Activated T-cell treated with anti-CD3 and anti-CD28 coated beads, Interleukin-2, amount 50 U/mL, for 72 hours (primary cell): ENCODE measurements around the gene RAB17. TPM values are rescaled to one million over a fixed set of nuclear protein-coding genes. Genes with fewer than 3 reads are reported as not detected.

Experiments
- ATAC-seq, 2 donors: fragments of 150-1000 bp; cut with Tn5 transposase; replicated peaks in 1 of 2; 2 replicates each; pipeline ENCODE4 v1.10.0; 2021; ENCODE audit warnings: moderate library complexity in 2 of 2, mild to moderate bottlenecking in 1 of 2
- DNase-seq, 2 donors: peaks; one replicate each; pipeline ENCODE4 v3.0.0; 2021 to 2022; ENCODE audit warnings: mixed read lengths in 1 of 2
- H3K27ac Mint-ChIP-seq: one replicate; pipeline ENCODE4 v1.8.0; 2022; ENCODE audit warnings: mild to moderate bottlenecking, moderate library complexity, mixed read lengths
- H3K27me3 Mint-ChIP-seq: one replicate; pipeline ENCODE4 v1.8.0; 2022; ENCODE audit warnings: low read depth, mixed read lengths
- H3K36me3 Mint-ChIP-seq, 2 donors: one replicate each; pipeline ENCODE4 v1.8.0; 2022; ENCODE audit warnings: mixed read lengths in 2 of 2, mild to moderate bottlenecking in 1 of 2; ENCODE audit not compliant: insufficient read depth in 2 of 2
- H3K4me1 Mint-ChIP-seq: one replicate; pipeline ENCODE4 v1.8.0; 2022; ENCODE audit warnings: low read depth, mixed read lengths
- H3K4me3 Mint-ChIP-seq, 2 donors: one replicate each; pipeline ENCODE4 v1.8.0; 2022; ENCODE audit warnings: mild to moderate bottlenecking in 2 of 2, mixed read lengths in 2 of 2, moderate library complexity in 2 of 2
- H3K9me3 Mint-ChIP-seq, 2 donors: one replicate each; pipeline ENCODE4 v1.8.0; 2022; ENCODE audit warnings: mixed read lengths in 2 of 2
- total RNA-seq, 2 donors: library from RNA; stranded (reverse); gene quantifications; one replicate each; pipeline ENCODE4 v1.2.3, GENCODE V29; 2022

The RAB17 gene
- total RNA-seq, 2 donors from 2014 or later: 0.09 TPM; not detected in 1

DNA sequence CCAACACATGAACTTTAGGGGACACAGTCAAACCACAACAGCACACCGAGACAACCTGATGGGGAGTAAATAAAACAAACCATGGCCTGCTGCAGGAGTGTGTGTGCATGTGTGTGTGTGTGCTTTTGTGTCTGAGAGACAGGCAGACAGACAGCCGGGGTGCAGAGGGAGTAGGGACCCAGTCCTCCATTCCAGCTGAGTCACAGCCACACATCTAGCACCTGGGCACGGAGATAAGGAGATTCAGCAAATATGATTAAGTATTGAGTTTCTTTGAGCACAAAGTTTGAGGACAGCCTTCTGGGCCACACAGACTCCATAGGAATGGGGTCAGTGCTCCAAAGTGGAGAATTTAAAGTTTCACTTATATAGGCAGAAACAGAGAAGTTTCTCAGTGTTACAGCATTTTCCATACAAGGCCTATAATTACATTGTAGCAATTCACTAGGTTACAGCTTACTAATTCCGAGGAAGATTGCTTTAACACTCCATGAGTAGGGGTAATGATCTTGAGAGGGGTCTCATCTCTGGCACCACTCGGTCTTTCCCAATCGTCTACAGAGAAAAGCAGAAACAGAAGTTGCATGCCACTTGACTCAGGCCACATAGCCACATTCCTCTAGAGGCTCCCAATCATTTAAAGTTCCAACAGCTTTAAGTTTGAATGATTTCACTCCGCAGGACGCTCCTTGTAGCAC is 55.0 kb downstream of the RAB17 start:
- Mint-ChIP-seq H3K4me1 (no peaks in the 10 kb centered on the region), H3K36me3 (no peaks in the 10 kb centered on the region), H3K27me3 (no peaks in the 10 kb centered on the region), H3K4me3 (no peak overlapping the region), H3K9me3 (no peaks in the 10 kb centered on the region), H3K27ac (no peak overlapping the region)
- no peak for ATAC-seq
- DNase-seq: no peak

DNA sequence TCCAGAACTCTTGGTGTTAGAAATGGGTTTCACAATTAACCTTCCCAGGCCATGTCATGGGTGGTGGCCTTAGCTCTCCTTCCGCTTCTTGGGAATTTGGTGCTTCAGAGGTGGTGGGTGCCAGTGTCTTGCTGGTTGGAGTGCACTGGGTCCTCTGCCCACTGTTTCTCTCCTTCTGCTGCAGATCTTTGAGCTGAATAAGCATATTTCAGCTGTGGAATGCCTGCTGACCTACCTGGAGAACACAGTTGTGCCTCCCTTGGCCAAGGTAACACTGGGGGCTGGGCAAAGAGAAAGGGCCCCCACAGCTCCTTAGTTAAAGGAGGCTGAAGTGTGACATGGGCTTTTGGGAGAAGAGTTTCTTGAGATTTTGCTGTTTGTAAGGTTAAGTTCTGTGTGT is 56.2 kb downstream of the RAB17 start:
- Mint-ChIP-seq H3K36me3 (no peaks in the 10 kb centered on the region), H3K27ac (no peak overlapping the region), H3K9me3 (no peaks in the 10 kb centered on the region), H3K4me1 (no peaks in the 10 kb centered on the region), H3K4me3 (no peak overlapping the region), H3K27me3 (no peaks in the 10 kb centered on the region)
- no peak for DNase-seq
- no peak for ATAC-seq

GRCh38 chr2:237533668-237534161 is 56.8 kb downstream of the RAB17 start:
- H3K27ac Mint-ChIP-seq: no peak overlapping the region
- ATAC-seq (no peak), DNase-seq (no peak)
- no peaks in the 10 kb centered on the region for H3K4me1 Mint-ChIP-seq
- H3K9me3 Mint-ChIP-seq: no peaks in the 10 kb centered on the region
- no peaks in the 10 kb centered on the region for H3K27me3 Mint-ChIP-seq
- H3K4me3 Mint-ChIP-seq: no peak overlapping the region
- H3K36me3 Mint-ChIP-seq: no peaks in the 10 kb centered on the region

GRCh38 chr2:237532160-237532559 is 58.4 kb downstream of the RAB17 start:
- H3K36me3 Mint-ChIP-seq: no peaks in the 10 kb centered on the region
- no peaks in the 10 kb centered on the region for H3K4me1 Mint-ChIP-seq
- no peaks in the 10 kb centered on the region for H3K9me3 Mint-ChIP-seq
- no peaks in the 10 kb centered on the region for H3K27me3 Mint-ChIP-seq
- no peak overlapping the region for H3K27ac Mint-ChIP-seq
- DNase-seq (no peak), ATAC-seq (no peak)
- H3K4me3 Mint-ChIP-seq: no peak overlapping the region

DNA sequence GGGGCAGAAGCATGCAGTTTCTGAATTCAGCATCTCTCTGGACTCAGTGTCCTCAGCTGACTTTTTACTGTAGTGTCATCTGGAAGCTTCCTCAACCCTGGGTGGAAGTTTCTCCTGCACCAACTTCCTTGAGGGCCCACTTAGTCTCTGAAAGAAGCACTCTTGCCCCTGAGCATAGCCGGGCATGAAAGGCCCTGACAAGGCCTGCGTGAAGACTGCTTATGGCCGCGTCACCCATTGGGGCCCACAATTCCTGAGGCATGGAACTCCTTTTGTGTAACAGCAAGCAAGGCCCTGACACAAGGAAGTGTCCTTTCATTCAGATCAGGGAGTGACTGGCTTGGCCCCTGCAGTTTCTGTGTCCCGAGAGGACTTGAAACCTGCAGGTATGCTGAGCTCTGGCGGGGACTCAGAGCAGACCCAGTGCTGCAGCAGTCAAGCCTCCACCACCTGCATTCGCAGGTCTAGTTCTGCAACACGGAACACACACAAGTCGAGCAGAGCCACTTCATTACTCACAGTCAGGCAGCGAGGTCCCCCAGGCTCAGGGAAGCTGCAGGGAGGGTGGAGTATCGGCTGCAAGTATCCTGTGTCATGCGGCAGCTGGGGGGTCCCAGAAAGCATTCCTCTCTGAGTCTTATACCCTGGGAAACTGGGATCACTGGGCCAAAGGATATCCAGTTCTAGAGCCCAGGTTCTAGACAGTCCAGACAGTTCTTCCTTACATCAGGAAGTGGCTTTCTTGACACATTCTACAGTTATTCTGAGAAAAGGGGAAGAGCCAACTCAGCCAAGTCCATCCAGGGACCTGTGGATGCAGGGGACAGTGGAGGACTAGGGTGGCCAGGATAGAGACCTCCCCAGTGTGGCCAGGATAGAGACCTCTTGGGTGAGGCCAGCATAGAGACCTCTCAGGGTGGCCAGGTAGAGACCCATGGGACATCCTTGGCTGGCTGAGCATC is 59.8 kb downstream of the RAB17 start:
- Mint-ChIP-seq H3K27me3 (no peaks in the 10 kb centered on the region), H3K4me1 (no peaks in the 10 kb centered on the region), H3K9me3 (no peaks in the 10 kb centered on the region), H3K36me3 (no peaks in the 10 kb centered on the region), H3K27ac (no peak overlapping the region), H3K4me3 (no peak overlapping the region)
- DNase-seq: no peak
- no peak for ATAC-seq

DNA sequence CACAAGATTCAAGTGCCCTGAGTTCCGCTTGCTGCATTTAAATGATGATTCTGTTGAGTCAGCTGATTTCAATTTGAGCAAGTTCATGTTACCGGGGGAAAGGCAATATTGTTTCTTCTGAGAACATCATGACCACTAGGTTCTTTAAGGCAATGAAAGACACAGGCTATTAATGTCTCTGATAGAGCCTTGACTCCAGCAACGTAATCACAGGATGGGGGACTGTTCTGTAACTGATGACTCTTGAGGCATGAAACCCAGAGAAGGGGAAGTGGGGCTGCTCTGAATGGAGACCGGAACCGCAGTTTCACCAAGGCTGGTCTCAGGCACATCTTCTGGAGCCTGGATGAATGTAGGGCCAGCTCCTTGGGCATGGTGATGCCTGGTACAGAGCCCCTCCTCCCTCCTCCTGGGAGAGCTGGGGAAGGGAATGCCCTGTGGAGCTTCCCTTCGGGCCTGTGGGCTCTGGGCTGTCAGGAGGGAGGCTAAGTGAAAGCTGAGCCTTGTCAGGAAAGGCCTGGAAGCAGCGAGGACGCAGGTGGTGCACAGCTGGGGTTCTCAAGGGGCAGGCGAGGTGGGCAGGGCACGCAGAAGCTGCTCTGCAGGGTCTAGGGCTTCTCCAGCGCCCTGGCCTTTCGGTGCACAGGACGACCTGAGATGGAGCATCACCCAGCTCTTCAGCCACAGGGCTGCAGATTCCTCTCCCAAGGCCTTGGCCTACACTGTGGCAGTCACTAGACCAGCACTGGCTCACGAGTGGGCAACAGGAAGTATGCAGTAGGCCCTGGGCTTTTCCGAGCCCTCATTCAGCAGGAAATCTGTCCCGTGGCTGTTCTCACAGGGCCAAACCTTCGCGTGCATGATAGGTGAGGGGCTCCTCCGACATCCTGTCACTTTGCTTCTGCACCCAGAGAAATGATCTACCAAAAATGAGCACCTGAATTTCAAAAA is 60.8 kb downstream of the RAB17 start:
- Mint-ChIP-seq H3K27ac (no peak overlapping the region), H3K4me1 (no peaks in the 10 kb centered on the region), H3K36me3 (no peaks in the 10 kb centered on the region), H3K4me3 (no peak overlapping the region), H3K9me3 (no peaks in the 10 kb centered on the region), H3K27me3 (no peaks in the 10 kb centered on the region)
- no peak for DNase-seq
- ATAC-seq: no peak

DNA sequence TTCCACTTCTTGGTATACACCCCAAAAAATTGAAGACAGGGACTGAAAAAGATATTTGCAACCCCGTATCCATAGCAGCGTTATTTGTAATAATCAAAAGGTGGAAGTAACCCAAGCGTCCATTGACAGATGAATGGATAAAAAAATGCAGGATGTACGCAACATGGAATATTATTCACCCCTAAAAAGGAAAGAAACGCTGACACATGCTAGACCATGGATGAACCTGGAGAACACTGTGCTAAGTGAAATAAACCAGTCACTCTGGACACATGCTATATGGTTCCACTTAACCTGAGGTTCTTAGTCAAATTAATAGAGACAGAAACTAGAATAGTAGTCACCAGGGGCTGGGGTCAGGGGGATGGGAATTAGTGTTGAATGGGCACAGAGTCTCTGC is 62.8 kb downstream of the RAB17 start:
- Mint-ChIP-seq H3K4me1 (no peaks in the 10 kb centered on the region), H3K36me3 (no peaks in the 10 kb centered on the region), H3K4me3 (no peak overlapping the region), H3K27ac (no peak overlapping the region), H3K27me3 (no peaks in the 10 kb centered on the region), H3K9me3 (no peaks in the 10 kb centered on the region)
- DNase-seq: no peak
- ATAC-seq: no peak

GRCh38 chr2:237527233-237527632 is 63.3 kb downstream of the RAB17 start:
- no peak overlapping the region for H3K27ac Mint-ChIP-seq
- no peak for DNase-seq
- H3K4me3 Mint-ChIP-seq: no peak overlapping the region
- H3K9me3 Mint-ChIP-seq: no peaks in the 10 kb centered on the region
- no peaks in the 10 kb centered on the region for H3K4me1 Mint-ChIP-seq
- no peak for ATAC-seq
- no peaks in the 10 kb centered on the region for H3K27me3 Mint-ChIP-seq
- H3K36me3 Mint-ChIP-seq: no peaks in the 10 kb centered on the region

DNA sequence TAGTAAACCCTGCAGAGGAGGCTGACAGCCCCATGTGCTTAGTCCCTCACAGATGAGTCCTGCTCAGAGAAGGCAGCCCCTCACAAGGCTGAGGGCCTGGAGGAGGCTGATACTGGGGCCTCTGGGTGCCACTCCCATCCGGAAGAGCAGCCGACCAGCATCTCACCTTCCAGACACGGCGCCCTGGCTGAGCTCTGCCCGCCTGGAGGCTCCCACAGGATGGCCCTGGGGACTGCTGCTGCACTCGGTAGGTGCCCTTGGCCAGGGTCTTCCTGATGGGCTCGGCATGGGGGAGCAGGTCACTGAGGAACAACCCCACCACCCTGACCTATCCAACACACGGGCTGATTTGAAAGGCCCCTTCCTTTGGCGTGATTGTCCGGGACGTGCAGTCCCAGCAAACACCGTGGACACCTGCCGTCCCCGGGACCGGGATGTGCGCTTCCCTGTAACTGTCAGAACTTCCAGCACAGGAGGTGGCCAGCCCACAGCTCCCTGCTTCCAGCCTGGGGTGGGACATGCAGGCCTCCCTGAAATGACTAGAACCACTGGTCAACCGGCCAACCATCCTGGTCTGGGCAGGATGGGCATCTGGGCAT is 64.9 kb downstream of the RAB17 start:
- no peaks in the 10 kb centered on the region for H3K27me3 Mint-ChIP-seq
- H3K4me1 Mint-ChIP-seq: no peaks in the 10 kb centered on the region
- no peak for DNase-seq
- no peaks in the 10 kb centered on the region for H3K36me3 Mint-ChIP-seq
- no peak overlapping the region for H3K4me3 Mint-ChIP-seq
- no peak overlapping the region for H3K27ac Mint-ChIP-seq
- ATAC-seq: no peak
- no peaks in the 10 kb centered on the region for H3K9me3 Mint-ChIP-seq

DNA sequence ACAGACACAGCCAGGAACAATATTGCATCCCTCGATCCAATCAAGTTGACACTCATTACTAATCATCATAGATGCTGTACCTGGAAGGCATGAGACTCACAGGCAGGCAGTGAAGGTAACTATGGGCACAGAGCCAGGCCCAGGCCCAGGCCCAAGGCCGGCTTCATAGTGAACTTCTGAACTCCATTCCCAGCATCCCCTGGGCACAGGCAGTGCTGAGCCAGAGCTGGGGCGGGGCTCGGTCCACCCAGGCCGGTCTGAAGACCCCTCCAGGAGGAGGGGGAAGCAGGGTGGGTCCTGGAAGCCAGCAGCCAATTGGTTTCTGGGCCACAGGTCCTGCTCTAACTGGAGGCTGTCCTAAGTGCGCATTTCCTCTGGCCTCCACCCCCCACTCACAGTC is 65.9 kb downstream of the RAB17 start:
- Mint-ChIP-seq H3K27me3 (no peaks in the 10 kb centered on the region), H3K27ac (no peak overlapping the region), H3K4me1 (no peaks in the 10 kb centered on the region), H3K36me3 (no peaks in the 10 kb centered on the region), H3K9me3 (no peaks in the 10 kb centered on the region), H3K4me3 (no peak overlapping the region)
- no peak for ATAC-seq
- no peak for DNase-seq
